Activated CD8-positive, alpha-beta memory T cell treated with anti-CD3 and anti-CD28 coated beads for 1 hour (primary cell): ENCODE data around the gene STIM2.

Source experiments
- DNase-seq, 2 donors: peaks; one replicate each; pipeline ENCODE4 v3.0.0-alpha.2; 2020; ENCODE audit warnings: low read depth in 1 of 2; ENCODE audit errors: extremely low read depth in 1 of 2

The STIM2 gene

DNA sequence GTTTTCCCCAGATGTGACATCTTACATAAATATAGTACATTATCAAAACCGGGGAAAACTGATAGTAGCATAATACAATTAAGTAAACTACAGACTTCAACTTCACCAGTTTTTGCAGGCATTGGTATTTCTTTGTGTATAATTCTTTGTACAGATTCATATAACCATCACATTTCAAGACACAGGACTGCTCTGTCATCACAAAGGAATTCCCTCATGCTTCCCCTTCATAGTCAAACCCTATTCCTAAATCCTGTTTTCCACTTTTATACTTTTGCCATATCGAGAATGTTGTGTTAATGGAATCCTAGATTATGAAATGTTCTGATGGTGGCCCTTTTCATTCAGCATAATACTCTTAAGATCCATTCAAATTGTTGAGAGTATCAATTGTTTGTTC is 36.0 kb downstream of the STIM2 start:
- DNase-seq: no peak

- DNase-seq: no peak
These were observed 39.4 kb downstream of the STIM2 start for GRCh38 chr4:26899991-26900390.

- DNase-seq: no peak
These were observed 40.1 kb downstream of the STIM2 start for GRCh38 chr4:26900765-26901164.

GRCh38 chr4:26905172-26905571 is 44.5 kb downstream of the STIM2 start:
- DNase-seq: no peak

DNA sequence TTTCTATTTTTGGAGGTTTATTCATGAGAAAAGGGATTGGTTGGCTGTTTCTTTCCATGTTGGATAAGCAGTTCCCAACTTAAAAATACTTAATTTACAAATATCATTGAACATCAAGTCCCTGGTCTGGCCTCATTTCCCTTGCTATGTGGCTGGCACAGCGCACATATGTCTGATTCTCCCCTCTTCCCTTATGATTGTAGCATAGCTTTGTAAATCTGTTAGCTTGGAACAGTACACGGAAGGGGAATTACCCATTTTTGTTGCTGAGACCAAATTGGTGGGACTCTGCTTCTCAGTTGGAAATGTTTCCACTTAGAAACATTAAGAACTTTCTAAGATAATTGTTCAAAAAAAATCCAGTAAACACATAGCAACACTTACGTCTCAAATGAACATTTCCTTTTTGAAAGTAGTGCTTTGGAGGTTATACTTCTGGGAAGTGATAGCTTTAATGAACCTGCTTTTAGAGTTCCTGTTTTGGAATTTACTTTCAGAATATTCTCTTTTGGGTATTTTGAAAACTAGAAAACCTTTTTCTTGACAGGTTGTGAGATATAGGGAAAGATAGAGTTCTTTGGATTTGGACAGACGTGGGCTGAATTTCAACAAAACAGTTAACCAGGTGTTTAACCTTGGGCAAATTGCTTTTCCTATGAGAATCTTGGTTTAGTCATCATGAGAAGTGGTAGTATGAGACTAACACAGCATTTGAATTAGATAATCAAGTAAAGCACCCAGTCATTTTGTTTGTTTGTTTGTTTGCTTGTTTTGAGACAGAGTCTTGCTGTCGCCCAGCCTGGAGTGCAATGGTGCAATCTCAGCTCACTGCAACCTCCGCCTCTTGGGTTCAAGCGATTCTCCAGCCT is 47.3 kb downstream of the STIM2 start:
- no peak for DNase-seq

GRCh38 chr4:26909369-26909768 is 48.7 kb downstream of the STIM2 start:
- DNase-seq: no peak

DNA sequence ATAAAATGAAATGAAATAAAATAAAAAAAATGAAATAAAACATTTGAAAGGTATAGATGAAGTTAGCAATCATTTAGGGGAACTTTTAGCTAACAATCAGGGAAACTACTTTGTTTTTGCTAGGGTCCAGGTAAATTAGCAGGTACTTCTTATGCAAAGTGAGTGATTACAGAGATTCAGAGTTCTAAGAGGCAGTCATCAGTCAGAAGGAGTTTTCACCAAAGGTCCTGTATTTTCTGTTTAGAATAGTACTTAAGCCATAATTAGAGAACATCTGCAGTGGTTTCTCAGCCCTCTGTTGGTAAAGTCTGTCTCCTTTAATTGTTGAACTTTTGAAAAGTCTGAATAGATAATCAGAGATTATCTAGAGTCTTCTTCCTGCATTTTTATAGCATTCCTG is 50.6 kb downstream of the STIM2 start:
- DNase-seq: no peak

GRCh38 chr4:26912069-26912468 is 51.4 kb downstream of the STIM2 start:
- no peak for DNase-seq

GRCh38 chr4:26912810-26913209 is 52.2 kb downstream of the STIM2 start:
- no peak for DNase-seq

DNA sequence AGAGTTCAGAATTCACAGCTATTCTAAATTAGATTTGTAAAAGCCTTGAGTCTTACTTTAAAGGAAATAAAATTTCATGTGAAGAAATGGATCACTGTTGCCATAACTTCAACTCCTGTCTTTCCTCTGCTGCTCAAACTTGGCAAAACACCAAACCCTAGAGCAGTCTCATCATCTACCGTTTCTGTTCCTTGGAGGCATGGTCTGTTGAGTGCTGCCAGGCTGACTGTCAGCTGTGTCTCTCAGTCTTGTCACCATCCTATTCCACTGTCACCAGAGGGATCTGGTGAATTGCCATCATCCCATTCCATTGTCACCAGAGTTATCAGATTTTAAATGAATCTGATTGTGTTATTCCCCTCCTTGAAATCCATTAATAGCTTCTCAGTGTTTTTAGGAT is 55.6 kb downstream of the STIM2 start:
- DNase-seq: no peak

DNA sequence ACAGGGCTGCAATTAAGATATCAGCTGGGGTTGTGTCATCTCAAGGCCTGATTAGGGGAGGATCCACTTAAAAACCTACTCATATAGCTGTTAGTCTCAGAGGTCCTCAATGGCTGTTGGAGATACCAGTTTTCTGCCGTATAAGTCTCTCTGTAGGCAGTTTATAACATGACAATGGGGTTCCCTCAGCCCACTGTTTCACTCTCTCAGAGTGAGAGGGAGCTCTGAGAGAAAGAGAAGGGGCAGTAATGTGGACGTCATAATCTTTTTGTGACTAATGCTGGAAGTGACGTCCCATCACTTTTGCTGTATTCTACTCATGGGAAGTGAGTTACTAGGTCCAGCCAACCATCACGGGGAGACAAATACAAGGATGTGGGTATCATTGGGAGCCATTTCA is 70.3 kb downstream of the STIM2 start:
- DNase-seq: no peak

- DNase-seq: no peak
These were observed 70.8 kb downstream of the STIM2 start for GRCh38 chr4:26931451-26931850.

GRCh38 chr4:26931966-26932365 is 71.3 kb downstream of the STIM2 start:
- no peak for DNase-seq

DNA sequence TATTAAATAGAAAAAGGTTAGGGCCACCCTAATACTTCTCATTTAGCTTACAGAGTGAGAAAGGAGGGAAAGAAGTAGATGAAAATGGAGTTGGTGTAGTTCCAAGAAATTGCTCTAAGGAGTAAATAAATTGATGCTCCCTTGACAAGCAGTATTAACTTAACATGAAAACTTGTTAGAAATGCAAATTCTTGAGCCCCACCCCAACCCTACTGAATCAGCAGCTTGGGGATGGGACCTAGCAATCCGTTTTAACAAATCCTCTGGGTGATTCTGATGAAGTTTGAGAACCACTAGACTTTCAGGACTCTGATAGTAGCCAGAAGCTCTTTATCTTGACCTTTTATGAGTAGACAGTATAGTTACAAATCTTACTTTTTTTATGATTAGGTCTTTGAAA is 74.8 kb downstream of the STIM2 start:
- DNase-seq: no peak

DNA sequence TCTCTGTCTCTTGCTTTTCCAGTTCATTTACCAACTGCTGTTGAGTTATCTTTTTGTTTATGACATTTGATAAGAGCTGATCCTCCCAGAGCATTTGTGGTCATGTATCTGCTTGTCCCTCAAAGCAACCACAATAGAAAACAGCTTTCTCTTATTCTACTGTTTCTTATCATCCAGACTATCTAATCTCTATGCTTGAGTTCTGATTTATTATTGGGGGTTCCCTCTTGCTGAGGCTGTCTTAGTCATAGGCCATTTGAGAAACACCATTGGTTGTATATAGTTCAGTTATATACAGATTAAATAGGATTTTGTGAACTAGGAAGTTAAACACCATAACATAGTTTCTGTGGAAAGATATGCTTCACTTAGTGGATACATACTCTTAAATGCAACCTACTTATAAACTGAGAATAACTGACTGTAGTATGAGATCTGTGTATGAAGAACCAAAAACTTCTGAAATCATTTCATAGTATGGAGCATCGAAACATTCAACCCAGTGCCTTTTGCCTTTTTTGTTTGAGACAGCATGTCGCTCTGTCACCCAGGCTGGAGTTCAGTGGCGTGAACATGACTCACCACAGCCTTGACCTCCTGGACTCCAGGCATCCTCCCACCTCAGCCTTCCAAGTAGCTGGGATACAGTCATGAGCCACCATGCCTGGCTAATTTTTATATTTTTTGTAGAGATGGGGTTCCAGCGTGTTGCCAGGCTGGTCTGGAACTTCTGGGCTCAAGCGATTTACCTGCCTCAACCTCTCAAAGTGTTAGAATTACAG is 75.8 kb downstream of the STIM2 start:
- no peak for DNase-seq

DNA sequence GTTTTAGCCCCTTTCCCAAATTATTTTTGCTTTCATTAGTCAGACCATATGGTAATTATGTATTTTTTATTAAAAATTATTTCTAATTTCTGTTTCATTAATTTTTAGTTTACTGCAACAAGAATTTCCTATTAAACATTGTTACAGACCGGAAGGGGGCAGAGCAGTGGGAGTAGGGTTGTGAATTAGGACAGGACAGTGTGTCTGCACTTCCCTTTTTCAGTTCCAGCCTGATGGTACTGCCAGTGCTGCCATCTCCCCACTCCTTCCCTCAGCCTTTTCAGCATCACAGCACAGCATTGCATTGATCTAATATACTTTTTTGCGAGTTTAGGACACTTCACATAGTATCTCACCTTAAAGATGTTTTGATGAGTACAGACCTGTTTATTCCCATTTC is 76.5 kb downstream of the STIM2 start:
- DNase-seq: no peak

DNA sequence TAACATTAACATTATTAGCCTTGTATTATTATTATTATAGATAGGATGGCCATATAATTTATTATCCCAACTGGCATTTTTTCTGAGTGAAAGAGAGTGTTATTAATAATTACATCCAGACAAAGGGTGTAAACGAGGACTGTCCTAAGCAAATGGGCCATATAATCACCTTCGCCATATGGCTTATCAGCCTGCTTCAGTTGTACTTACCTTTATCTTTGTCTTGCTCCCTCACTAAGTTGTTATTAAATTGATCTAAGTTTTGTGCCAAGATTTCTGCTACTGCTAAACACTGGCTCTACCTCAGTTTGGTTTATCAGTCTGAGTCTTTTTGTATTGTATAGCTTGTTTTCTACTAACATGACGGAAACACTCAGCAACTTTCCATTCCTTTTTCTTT is 76.9 kb downstream of the STIM2 start:
- no peak for DNase-seq

DNA sequence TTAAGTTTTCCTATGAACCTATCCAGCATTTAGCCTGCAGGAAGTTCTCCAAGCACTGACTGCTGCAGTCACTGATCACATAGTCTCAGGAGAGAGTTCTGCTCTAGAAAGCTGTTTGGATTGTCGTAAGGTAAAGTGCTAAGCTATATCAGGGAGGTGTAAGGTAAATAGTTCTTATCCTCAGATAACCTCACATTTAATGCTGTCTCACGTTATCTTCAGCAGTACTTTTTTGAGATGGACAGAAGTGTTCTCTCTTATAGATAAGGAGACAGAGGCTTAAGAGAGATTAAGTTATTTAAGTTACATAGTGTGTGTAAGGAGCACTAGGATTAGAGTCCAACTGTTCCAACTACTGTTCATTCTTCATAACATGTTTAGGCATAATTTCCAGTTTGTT is 77.9 kb downstream of the STIM2 start:
- DNase-seq: no peak

- DNase-seq: no peak
These were observed 81.3 kb downstream of the STIM2 start for GRCh38 chr4:26941951-26942350.

DNA sequence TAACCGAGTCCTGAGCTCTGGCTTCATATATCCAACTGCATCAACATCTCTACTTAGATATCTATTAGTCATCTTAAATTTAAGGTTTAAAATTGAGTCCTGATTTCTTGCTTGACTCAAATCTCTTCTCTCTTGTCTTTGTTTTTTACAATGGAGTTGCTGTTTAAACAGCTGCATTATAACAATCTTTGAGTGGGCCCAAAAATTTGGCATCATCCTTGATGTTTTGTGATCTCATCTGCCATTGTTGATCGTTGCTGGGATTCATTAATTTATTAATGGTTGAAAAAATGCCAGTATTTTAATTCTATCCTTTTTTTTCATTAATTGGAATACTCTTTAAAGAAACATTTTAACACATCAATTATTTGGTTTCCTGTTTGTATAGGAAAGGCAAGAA is 82.2 kb downstream of the STIM2 start:
- no peak for DNase-seq

DNA sequence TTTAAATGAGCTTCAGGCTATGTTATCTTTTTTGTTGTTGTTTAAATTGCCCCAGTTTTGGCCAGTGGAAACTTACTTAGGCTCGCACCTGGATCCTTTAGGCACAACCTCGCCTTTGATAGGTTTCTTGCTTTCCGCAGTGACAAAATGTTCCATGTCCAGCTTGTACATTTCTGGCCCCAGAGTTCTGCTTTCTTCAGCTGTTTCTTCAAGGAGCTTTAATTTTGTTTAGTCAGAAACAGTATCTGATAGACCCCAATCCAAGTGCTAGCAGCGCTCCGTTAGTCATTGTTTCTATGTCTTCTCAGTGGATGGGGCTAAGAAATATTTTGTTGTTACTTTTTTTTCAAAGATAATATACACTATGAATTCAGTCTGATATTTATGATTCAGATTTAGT is 82.8 kb downstream of the STIM2 start:
- DNase-seq: no peak

- DNase-seq: no peak
These were observed 85.2 kb downstream of the STIM2 start for GRCh38 chr4:26945794-26946193.
